SIG-M5 (cell line): Measurements from ENCODE around the gene CCDC154.
"Not testable (repeated sequence)": the region's sequence is repeated elsewhere in the genome, so short reads cannot be mapped to it uniquely, and the experiment has no call there.

Experiments
- DNase-seq: peaks from one replicate; lab custom pipeline; 2025; lab: John Stamatoyannopoulos, UW

Gene CCDC154

DNA sequence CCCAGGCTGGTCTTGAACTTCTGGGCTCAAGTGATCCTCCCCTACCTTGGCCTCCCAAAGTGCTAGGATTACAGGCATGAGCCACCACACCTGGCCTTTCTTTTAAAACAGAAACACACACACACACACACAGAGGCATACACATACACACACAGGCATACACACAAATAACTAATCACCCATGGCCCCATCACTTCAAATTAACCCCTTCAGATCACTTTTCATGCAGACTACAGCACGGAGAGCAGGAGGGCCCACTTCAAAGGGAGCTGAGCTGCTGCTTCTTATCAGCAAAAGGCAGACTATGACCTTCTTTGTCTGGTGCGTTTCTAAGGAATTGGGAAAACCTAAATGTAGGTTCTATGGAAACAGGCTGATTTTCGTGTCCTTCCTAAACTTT is 28.6 kb upstream of the CCDC154 start:
- no peak for DNase-seq

DNA sequence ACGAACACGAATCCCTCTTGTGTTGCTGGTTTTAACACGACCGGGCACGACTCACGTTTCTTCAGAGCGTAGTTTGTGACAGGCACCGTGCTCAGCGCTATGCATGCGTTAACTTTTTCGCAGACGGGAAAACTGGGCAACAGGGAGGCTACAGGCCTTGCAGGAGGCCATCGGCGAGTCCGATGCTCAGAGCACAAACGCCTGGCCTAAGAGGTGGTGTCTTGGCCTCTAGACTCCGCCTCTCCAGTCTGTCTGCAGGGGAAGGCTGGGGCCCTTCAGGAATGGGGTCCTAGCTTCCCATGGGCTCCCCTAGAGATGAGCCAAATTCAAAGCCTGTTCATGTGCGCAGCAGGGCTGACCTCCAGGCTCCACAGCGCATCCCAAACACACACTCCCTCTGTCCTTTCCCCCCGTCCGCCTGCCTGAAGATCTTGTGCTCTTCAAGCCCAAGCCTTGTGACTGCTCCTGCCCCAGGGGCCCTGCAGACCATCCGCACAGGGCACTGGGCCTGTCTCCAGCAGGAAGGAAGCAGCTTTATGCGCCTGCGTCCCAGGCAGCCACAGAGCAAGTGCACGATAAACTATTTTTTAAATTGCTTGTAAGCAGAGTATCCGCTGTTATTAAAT is 27.3 kb upstream of the CCDC154 start:
- DNase-seq: no peak

DNA sequence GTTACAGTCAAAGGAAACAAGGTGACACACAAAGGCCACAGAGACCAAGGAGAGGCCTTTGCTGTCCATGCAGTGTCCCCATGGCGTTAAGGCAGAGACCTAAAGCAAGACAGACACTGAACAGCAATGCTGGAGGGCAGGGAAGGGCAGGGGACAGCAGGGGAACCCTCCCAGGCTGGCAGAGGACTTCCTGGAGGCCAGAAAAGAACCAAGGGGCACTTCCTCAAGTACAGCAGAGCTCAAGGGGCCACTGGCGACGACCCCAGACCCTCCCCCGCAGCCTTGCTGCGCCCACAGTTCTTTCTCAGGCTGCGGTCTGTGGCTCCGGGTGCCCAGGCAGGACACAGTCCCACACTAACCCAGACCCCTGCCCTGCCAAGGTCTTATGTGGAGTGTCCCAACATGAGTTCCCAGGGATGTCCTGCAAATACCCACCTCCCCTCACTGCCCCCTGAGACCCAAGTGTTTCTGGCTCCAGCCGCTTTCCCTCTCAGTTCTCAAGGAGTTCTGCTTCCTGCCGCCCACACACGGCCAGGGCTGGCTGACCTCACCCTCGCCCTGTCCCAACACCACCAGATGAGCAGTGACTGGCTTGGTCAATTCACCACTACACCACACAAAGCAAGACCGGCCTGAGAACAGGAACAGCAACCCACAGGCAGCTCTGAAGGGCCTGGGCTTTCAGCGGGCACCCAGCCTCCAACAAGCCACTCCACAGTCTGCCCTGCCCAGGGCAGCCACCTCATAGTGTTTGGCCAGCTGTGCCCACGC is 26.3 kb upstream of the CCDC154 start:
- no peak for DNase-seq

DNA sequence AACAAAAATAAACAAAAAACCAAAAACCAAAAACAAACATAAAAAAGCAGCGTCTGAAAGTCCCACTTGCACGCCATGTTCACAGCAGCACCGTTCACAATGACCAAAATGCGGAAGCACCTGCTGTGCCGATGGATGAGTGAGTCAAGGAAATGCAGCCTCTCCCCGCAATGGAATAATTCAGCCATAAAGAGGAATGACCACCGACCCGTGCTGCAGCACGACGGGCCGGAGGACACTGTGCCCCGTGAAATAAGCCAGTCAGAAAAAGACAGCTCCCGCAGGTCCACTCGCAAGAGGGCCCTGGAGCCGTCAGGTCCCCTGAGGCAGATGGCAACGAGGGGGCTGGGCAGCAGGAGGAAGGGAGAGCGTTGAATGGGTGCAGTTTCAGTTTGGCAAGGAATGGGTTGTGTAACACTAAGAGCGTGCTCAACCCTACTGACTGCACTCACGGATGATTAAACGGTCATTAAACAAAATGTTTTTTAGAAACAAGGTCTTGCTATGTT is 25.4 kb upstream of the CCDC154 start:
- DNase-seq: peak; percentile 32

DNA sequence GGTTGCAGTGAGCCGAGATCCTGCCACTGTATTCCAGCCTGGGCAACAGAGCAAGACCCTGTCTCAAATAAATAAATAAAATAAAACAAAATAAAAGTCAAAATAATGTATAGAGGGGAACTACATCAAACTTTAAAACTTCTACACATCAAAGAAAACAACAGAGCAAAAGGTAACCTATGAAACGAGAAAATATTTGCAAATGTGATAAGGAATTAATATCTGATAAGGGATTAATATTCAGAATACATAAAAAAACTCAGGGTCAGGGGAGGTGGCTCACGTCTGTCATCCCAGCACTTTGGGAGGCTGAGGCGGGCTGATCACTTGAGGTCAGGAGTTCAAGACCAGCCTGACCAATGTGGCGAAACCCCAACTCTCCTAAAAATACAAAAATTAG is 24.8 kb upstream of the CCDC154 start:
- DNase-seq: not testable (repeated sequence)

DNA sequence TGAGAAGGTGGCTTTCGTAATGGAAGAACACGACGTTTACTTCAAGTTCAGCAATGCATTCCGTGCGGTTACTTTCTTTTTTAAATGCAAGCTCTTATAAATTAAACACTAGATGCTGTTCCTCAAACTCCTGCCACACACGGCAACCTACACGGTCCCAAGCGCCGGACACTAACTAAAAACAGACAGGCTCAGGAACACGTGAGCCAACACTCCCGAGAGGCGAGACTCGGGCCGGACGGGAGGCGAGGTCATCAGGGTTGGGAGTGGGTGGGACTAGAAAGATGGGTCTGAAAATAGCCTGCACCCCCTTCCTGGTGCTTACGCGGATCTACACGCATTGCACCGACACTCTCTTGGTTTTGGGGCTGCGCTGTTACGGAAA is 24.1 kb upstream of the CCDC154 start:
- no peak for DNase-seq

DNA sequence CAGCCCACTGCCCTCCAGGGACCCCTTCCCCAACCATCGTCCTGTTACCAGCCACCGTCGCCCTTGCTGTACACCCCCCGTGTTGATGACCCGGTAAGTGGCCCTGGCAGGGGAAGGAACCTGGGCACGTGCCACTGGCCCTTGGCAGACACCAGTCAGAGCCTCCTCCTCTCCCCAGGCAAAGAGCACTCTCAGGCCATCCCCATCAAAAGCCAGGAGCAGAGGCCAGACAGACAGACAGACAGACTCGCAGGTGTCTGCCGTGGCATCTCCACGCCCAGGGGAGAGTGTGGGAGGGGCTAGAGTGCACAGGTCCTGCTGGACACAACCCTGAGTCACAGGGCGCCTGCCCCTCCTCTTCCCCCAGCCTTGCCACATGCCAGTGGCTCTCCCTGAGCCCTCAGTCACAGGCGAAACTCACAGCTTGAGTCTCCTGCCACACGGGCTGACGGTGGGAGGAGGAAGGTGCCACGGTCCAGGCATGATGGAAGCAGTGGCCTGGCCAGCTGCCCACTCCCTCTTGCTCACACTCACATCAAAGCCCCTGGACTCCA is 22.7 kb upstream of the CCDC154 start:
- no peak for DNase-seq

DNA sequence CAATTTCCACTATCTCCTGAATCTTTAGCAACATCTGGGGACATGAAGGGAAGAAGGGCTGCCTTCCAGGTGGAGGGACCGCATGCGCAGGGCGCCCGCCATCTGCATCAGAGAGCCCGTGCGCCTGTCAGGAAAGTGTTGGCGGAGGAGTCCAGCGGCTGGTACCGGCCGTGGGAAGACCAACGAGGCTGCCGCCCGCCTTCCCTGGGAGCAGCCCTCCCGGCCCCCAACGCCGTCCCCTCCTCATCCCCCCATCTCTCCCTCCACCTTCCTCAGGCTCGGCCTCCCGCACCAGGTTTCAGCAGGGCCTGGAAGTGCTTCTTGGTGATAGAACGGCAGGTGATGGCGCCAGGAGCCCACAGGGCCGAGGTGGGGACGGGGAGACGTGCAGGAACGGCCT is 21.7 kb upstream of the CCDC154 start:
- DNase-seq: no peak

DNA sequence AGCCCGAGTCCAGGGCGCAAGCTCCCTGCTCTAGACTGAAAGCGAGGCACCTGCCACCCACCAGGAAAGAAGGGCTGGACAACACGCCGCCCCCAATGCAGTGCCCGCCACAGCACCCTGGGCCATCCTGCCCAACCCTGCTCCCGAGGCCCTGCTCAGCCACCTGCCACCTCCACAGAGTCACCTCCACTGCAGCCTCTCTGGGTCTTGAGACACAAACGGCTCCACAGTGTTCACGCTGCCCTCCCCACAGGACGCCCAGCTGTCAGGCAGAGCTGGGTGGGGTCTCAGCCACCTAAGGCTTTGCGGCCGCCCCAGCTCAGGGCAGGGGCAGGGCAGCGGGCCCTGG is 21.2 kb upstream of the CCDC154 start:
- DNase-seq: no peak

DNA sequence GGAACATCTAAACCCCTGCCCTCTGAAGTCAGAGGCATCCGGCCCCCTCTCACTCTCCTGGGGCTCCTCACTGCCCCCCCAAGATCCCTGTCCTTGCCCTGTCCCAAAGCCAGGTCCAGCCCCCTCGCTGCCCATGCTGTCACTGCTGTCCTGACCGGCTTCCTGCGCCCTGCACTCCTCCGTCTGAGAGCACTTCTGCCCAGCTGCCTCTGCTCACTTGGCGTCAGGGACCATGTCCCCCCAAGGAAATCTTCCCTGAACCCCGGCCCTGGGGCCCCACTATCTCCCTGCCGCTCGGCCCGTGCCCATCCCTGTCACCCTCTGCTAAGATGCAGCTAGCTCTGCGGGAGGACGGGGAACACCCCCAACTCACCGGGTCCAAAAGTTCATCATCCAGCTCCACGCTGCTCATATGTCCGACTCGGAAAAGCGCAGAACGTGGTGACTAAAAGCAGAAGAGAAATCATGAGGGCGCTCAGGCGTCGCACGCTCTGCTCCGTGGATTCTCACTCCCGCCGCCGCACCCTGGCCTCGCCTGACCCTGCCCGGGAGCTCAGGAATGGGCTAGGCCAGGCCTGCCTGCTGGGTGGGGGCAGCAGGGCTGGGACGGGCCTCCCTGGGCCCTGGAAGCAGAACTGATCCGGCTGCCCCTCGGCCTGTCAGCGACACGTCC is 20.7 kb upstream of the CCDC154 start:
- no peak for DNase-seq

DNA sequence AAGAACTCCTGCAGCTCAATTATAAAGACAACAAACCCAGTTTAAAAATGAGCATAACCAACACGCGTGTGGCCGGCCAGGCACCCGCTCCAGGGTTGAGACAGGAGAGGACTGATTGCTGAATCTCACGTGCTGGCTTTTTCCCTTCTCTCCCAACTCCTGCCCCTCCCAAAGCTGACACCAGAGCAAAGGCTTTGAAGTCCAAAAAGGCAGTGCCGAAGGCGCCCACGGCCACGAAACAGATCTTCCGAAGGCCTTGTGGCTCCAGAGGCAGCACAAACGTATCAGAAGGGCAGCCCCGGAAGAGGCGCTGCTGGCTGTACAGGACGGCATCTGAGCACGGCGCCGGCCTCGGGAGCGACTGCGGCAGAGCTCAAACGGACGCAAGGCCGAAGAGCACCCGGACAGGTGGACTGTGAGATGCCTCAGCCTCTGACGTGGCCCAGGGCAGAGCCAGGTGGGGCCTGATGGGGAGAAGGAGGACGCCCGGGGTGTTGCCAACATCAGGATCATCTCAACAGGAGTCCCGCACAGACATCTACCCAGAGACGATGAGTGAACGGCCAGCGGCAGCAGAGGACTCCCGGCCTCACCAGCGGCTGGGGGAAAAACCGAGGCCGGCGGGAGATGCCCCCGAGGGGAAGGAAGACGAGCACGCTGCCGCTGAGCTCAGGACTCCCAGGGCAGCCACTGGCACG is 20.0 kb upstream of the CCDC154 start:
- DNase-seq: no peak

DNA sequence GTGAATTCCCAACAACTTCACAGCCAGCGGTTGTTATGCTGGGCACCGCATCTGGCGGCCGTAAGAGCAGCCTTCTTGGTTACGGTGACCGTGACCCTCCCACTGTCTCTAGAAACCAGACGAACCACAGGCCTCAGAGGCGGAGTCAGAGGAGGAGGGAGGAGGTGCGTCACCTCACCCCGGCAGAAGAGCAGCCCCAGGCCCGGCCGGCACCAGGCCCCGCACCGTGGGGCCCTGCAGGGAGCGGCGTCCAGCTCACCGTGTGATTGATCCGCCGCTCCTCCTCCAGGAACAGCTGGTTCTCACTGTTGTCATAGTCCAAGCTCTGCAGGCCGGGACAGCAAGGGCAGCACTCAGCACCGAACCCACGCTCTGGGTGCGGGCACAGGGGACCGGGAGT is 16.8 kb upstream of the CCDC154 start:
- no peak for DNase-seq

DNA sequence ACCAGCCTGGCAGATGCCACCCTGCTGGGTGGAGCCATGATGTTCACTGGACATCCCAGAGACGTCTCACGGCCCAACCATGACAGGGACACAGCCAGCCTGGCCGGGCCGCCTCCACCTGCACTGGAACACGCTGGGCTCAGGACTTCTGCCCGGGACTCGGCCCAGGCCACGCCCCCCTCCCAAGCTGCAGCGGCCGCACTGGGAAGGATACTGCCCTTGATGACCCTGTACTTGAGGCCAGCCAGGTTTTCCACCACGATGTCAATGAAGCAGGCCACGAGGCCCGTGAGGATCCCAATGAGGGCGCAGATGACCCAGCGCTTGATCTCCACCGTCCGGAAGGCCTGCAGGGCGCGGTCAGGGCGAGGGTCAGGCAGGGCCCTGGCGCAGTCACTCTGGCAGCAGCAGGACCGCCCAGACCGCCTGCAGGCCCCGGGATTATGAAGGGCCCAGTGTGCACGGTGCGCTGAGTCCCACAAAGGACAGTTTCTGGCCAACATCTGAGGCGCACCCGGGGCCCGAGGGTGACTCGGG is 16.3 kb upstream of the CCDC154 start:
- no peak for DNase-seq

DNA sequence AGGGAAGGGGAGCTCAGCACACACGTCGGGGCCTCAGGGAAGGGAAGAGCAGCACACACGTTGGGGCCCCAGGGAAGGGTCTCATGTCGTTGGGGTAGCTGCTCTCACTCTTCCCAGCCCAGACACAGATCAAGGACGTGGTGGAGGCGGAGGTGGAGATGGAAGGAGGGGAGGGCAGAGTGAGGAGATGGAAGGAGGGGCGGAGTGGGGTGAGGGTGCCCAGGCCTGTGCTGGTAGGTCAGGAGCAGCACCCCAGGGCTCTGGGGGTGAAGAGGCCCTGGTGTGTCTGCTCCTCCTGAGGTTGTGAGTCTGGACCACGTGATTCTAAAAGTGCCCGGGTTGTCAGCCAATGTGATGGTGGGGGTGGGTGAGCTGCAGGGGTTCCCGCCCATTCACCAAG is 15.6 kb upstream of the CCDC154 start:
- no peak for DNase-seq

DNA sequence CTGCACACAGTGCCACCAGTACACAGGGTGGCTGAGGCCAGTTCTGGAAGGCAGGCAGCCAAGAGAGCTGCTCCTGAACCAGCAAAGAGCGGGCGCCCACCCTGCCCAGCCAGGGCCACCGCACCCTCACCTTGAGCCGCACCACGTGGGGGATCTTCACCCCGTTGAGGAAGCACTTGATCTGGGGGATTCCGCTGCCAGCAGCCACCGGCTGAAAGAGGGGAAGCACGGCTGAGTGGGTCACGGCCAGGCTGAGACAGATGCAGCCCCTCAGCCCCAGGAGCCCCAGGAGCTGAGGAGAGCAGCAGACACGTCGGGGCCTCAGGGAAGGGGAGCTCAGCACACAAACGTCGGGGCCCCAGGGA is 14.6 kb upstream of the CCDC154 start:
- DNase-seq: no peak

DNA sequence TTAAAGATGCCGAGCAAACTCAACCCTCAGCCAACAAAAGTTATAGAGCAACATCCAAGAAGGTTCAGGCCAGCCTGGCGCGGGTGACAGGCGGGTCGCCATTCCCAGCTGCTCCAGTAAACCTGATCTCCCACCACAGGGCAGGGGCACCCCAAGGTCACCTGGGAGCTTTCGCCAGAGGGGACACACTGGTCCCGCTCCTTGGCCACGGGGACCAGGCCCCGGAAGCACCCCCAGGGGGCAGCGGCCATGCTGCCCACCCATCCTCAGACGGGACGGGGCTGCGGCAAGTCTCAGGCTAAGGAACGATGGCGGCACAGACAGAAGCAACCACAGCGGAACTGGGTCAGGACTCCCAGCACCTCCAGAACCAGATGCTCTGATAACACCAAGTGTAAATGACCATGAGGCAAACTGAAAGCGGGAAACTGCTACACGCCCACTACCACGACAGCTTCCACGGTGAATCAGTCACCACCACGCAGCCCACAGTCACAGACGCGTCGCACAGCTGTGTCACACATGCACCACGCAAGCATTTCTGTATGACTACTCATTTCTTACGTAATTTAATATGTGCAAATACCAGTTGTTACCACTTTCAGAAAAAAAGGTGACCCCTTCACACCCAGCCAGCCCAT is 14.1 kb upstream of the CCDC154 start:
- no peak for DNase-seq

DNA sequence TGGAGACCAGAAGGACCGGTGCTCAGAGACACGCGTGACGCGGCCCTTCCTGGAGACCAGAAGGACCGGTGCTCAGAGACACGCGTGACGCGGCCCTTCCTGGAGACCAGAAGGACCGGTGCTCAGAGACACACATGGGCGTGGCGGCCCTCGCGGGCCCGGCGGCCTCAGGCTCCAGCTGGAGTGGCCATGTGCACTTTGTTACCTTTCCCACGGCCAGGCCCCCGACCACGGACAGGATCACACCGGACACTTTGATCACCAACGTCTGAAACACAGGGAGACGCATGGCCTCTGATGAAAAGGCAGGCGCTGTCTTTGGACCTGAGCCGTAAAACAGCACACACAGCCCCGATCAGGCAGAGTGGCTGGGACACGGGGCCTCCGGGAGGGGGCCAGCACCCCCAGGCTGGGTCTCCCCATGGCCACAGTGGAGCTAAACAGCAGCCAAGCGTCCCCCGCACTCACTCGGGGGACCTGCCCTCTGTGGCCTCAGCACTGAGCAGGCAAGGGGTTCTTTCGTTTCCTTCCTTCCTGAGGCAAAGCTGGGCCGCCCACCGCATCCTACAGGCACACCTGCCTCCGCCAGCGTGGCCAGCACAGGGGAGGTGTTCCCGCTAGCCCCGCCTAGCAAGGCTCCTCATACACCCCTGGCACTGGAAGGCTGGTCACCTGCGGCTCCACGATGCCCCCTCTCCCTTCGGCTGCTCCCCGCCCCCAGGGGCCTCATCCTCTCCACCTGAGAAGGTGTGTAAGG is 13.3 kb upstream of the CCDC154 start:
- no peak for DNase-seq

DNA sequence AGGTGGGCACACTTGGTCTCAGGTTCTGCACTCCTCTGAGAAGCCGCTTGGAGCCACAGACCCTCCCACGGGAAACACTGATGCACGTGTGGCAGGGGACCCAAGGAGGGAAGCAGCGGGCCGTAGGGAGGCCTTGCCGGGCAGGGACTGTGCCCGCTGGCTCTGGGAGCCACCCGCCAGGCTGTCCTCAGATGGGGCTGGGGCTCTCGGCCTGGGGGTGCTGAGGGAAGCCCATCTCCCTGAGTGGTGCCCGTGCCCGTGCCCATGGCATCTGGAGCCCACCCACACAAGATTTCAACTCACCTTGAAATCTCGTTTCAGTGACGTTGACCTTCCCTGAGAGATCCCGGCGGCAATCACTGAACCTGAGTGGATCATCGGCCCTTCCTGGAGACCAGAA is 12.6 kb upstream of the CCDC154 start:
- DNase-seq: no peak

DNA sequence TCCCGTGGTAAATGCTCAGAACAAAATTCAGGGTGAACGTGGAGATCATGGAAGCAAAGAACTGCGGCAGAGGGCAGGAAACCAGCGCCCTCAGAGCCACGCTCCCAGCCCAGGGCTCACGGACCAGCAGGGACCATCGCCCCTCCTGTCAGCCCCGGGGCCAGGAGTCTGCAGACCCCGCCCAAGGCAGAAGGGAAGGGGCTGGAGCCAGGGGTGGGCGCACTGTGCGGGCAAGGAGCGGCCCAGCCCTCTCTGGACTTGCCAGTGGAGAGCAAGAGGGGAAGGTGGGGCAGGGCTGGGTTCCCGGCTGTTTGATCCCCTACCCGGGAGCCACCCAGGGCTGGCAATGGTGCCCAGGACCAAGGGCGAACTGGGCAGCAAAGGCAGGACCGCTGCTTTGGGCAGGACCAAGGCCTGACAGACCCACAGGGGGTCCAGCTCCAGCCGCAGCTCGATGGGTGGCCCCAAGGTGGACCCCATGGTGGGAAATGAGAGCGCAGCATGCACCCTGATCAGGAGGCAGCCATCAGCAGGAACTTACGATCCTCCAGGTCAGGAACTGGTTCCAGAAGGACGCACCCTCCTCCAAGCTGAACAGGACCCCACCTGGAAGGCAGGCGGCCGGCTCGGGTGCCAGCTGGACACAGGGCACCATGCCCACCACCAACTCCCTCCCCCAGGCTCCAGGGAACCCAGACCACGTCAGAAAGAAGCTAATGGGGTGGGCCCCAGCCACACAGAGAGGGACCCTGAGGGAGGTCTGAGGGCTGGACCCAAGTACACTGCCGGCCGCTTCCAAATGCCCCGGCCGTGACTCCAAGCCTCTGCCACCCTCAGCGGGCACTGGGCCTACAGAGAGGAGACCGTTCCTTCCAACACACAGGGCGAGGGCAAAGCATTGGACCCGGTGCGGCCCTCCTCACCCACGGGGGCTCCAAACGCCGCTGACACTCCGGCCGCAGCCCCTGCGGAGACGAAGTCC is 11.1 kb upstream of the CCDC154 start:
- no peak for DNase-seq

DNA sequence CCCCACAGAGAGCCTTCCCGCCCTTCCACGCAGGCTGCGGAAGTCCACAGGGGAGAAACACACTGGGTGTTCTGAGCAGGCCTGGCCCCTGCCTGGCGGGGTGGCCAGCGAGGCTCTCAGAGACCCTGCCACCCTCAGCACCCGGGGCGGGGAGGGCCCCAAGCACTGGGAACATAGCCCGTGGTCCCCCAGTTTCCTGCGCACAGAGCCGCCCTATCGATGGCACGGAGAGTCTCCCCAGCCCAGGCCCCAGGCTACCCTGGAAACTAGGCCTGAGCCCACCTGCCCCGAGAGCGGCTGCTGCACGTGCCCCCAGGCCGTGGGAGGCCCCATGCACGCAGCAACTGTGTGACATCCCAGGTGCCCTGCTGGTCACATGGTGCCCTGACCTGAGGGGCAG is 10.2 kb upstream of the CCDC154 start:
- DNase-seq: no peak
